ENCODE data around the gene POLDIP3. TPM values are rescaled to one million over a fixed set of nuclear protein-coding genes. Genes with fewer than 3 reads are reported as not detected.
"Not testable (repeated sequence)": the region's sequence is repeated elsewhere in the genome, so short reads cannot be mapped to it uniquely, and the experiment has no call there.

POLDIP3 gene
- total RNA-seq, 1 donor from 2014 or later = 82.4 TPM

DNA sequence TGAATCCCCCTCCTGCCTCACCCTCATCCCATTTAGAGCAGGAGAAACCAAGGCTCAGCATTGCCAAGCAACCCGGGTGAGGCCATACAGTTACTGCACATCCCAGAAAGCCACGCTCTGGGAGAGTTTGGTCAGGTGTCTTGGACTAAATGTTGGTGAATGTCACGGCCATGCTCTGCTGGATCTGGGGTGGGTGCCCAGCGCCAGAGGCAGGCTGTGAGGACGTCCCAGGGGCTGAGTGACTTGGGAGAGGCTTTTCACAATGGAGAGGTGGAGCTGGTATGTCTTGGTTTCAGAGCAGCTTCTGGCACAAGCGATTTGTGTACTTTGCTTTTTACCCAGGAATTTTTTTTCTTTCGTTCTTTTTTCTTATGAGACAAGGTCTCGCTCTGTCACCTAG is 54.3 kb downstream of the POLDIP3 start:
- Mint-ChIP-seq H3K27me3 (peaks cover 5% of the 10 kb centered on the region), H3K27ac (no peak overlapping the region), H3K36me3 (ENCODE audit: insufficient read depth) (peaks cover 1% of the 10 kb centered on the region), H3K4me3 (ENCODE audit: low read depth) (no peak overlapping the region), H3K4me1 (ENCODE audit: low read depth) (peaks cover 8% of the 10 kb centered on the region), H3K9me3 (ENCODE audit: low read depth) (no peaks in the 10 kb centered on the region)
- TF ChIP-seq, protein P1, sequence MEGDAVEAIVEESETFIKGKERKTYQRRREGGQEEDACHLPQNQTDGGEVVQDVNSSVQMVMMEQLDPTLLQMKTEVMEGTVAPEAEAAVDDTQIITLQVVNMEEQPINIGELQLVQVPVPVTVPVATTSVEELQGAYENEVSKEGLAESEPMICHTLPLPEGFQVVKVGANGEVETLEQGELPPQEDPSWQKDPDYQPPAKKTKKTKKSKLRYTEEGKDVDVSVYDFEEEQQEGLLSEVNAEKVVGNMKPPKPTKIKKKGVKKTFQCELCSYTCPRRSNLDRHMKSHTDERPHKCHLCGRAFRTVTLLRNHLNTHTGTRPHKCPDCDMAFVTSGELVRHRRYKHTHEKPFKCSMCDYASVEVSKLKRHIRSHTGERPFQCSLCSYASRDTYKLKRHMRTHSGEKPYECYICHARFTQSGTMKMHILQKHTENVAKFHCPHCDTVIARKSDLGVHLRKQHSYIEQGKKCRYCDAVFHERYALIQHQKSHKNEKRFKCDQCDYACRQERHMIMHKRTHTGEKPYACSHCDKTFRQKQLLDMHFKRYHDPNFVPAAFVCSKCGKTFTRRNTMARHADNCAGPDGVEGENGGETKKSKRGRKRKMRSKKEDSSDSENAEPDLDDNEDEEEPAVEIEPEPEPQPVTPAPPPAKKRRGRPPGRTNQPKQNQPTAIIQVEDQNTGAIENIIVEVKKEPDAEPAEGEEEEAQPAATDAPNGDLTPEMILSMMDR (IDR thresholded peaks at IDR 0.05; ENCODE audit: unreplicated experiment) = no peak
- no peak for DNase-seq (ENCODE audit: low spot score, unreplicated experiment)

DNA sequence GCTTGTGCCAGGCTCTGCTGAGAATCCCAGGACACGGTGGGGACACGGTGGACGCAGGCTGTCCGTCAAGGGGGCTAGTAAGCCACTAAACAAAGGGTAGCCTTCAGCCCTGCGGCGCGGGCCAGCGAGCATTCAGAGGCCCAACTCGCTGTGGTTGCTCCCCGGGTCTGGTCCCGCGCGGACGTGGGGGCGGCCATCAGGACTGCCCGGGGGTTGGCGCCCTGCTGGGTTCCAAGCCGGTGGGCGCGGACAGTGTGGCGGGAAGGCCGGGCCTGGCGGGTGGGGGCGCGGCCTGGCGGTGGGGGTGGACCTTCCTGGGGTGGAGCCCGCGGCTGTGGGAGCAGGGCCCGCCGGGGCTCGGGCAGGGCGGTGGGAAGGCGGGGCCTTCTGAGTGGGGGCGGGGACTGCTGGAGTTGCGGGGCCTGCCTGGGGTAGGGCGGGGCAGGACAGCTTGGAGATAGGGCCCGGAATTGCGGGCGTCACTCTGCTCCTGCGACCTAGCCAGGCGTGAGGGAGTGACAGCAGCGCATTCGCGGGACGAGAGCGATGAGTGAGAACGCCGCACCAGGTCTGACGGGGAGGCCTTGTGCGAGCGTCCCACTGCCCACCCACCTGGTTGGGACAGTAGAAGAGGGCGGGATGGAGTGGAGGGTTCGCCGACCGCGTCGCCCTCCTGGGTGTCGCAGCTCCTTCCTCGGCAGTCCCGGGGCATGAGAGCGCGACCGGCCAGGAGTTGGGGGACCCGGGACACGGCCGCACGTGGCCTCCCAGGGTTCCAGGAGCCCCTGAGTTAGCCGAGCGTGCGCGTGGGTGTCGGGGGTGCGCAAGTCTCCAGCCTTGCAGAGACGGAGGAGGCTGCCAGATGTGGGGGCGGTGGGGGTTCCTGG is 61.0 kb downstream of the POLDIP3 start, which contains the start of gene SERHL2:
TSS of gene SERHL2 (plus strand) at position 482 of the 887 bp plus-strand sequence. CDS start at position 547, 65 bp downstream.
- TF ChIP-seq, protein P1 (IDR thresholded peaks at IDR 0.05; ENCODE audit: unreplicated experiment) = no peak

DNA sequence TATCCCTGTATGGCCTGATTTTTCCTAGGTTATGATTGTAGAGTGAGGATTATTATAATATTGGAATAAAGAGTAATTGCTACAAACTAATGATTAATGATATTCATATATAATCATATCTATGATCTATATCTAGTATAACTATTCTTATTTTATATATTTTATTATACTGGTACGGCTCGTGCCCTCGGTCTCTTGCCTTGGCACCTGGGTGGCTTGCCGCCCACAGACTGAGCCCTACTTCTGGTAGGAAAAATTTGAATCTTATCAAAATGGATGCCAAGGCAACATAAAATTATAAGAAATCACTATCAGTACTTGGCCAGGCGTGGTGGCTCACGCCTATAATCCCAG is 62.4 kb downstream of the POLDIP3 start:
- Mint-ChIP-seq H3K27me3 (peaks cover 44% of the 10 kb centered on the region), H3K4me3 (ENCODE audit: low read depth) (peak overlapping the region; percentile 21), H3K9me3 (ENCODE audit: low read depth) (peaks cover 10% of the 10 kb centered on the region)
- not testable (repeated sequence) for DNase-seq (ENCODE audit: low spot score, unreplicated experiment); H3K4me1 Mint-ChIP-seq (ENCODE audit: low read depth); H3K36me3 Mint-ChIP-seq (ENCODE audit: insufficient read depth); H3K27ac Mint-ChIP-seq

More for the DNA sequence above, 61.0 kb downstream of the POLDIP3 start, which contains the start of gene SERHL2:
- no peaks in the 10 kb centered on the region for H3K4me1 Mint-ChIP-seq (ENCODE audit: low read depth)
- peaks cover 10% of the 10 kb centered on the region for H3K9me3 Mint-ChIP-seq (ENCODE audit: low read depth)
- no peaks in the 10 kb centered on the region for H3K36me3 Mint-ChIP-seq (ENCODE audit: insufficient read depth)
- peaks cover 32% of the 10 kb centered on the region for H3K27me3 Mint-ChIP-seq
- DNase-seq (ENCODE audit: low spot score, unreplicated experiment) = peak; percentile 87
- peak within 1 kb of the TSS; percentile 71 for H3K4me3 Mint-ChIP-seq (ENCODE audit: low read depth)
- peak within 1 kb of the TSS; percentile 64 for H3K27ac Mint-ChIP-seq

DNA sequence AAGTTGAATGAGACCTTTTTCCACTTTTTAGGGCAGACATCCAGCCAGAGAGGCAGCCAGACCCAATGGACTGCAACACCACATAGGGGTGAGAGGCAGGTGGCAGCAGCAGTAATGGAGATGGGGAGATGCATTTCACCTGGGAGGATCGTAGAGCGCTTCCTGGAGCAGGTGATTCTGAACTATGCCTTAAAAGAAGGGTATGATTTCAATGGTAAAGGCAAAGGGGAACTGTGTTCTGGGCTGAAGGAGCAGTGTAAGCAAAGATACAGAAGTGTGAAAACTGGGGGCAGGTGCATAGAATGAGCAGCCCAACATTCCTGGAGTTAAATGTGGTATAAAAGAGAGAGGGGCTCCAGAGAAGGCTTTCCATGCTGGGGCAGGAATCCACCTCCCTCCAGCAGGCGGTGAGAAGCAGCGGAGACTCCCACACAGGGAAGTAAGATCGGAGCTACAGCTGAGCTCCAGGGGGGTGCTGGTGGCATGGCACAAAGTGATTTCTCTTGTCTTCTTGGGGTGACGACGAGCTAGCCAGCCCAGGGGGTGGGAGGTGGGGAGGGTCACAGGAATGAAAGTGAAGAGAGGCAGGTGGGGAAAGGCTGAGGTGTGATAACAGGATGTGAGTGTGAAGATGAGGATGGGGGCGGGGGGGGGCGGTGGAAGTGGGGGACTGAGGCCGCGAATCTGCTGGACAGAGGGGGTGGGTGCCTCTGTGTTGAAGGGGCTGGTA is 65.2 kb downstream of the POLDIP3 start:
- Mint-ChIP-seq H3K4me3 (ENCODE audit: low read depth) (no peak overlapping the region), H3K27ac (no peak overlapping the region), H3K36me3 (ENCODE audit: insufficient read depth) (no peaks in the 10 kb centered on the region), H3K4me1 (ENCODE audit: low read depth) (peaks cover 8% of the 10 kb centered on the region), H3K9me3 (ENCODE audit: low read depth) (peaks cover 10% of the 10 kb centered on the region), H3K27me3 (peaks cover 47% of the 10 kb centered on the region)
- no peak for DNase-seq (ENCODE audit: low spot score, unreplicated experiment)
- TF ChIP-seq, protein P1 (IDR thresholded peaks at IDR 0.05; ENCODE audit: unreplicated experiment) = no peak

DNA sequence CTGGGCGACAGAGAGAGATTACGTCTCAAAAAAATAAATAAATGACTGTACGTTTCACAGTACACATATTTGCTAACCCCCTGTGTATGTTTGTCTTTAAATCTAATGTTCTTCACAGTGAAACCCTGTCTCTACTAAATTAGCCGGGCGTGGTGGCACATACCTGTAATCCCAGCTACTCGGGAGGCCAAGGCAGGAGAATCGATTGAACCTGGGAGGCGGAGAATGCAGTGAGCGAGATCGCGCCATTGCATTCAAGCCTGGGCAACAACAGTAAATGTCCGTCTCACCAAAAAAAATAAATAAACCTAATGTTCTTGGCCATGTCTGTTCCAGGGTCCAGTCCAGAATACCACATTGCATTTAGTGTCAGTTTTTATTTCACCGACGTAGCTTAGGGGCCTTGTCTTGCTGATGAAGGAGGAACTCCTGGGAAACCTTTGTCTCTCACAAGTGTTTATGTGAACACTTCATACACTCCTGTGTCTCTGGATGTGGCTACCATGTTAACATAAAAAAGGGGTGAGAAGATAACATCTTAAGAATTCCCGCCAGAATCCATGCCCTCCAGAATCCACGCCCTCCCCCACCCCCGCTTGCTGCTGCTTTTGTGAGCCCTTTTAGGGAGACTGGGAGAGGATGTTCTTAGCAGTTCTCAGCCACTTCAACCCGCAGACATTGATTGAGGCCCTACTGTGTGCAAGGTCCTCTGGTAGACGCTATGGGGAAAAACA is 65.9 kb downstream of the POLDIP3 start:
- no peak overlapping the region for H3K27ac Mint-ChIP-seq
- TF ChIP-seq, protein P1 (IDR thresholded peaks at IDR 0.05; ENCODE audit: unreplicated experiment) = no peak
- peaks cover 42% of the 10 kb centered on the region for H3K27me3 Mint-ChIP-seq
- H3K36me3 Mint-ChIP-seq (ENCODE audit: insufficient read depth) = no peaks in the 10 kb centered on the region
- H3K4me1 Mint-ChIP-seq (ENCODE audit: low read depth) = peaks cover 8% of the 10 kb centered on the region
- no peak overlapping the region for H3K4me3 Mint-ChIP-seq (ENCODE audit: low read depth)
- H3K9me3 Mint-ChIP-seq (ENCODE audit: low read depth) = peaks cover 10% of the 10 kb centered on the region
- no peak for DNase-seq (ENCODE audit: low spot score, unreplicated experiment)

- not testable (repeated sequence) for H3K4me1 Mint-ChIP-seq (ENCODE audit: low read depth); H3K36me3 Mint-ChIP-seq (ENCODE audit: insufficient read depth); H3K4me3 Mint-ChIP-seq (ENCODE audit: low read depth); DNase-seq (ENCODE audit: low spot score, unreplicated experiment); H3K27ac Mint-ChIP-seq
- Mint-ChIP-seq H3K27me3 (peaks cover 41% of the 10 kb centered on the region), H3K9me3 (ENCODE audit: low read depth) (peaks cover 10% of the 10 kb centered on the region)
Measured at GRCh38 chr22:42548126-42548525, 66.6 kb downstream of the POLDIP3 start.

All from progenitor cell of endocrine pancreas (in vitro differentiated cells).